HCT116 (cell line): ENCODE data around the gene SFXN2. TPM values are rescaled to one million over a fixed set of nuclear protein-coding genes. Genes with fewer than 3 reads are reported as not detected.

Experiments used
- ATAC-seq: fragments of 200-7000 bp; cut with Tn5 transposase; 2 replicates; pipeline ENCODE4 v1.9.1; 2020; ENCODE audit warnings: mild to moderate bottlenecking, moderate library complexity
- BruUV-seq: library from RNA; stranded (reverse); fragments of 400-500 nt; replicated peaks from 2 replicates; lab custom pipeline; 2021; lab: Mats Ljungman, UMichigan
- CTCF ChIA-PET: fragments of 300-600 bp; sonication (Branson Sonifier 250); formaldehyde crosslinking; loops from one replicate; lab custom pipeline; 2021; ENCODE audit warnings: antibody characterized with exemption; lab: Charles Lee
- POLR2A ChIA-PET: fragments of 300-600, 350-600 bp; sonication (Branson Sonifier 250); formaldehyde crosslinking; loops from one replicate; lab custom pipeline; 2021; ENCODE audit warnings: antibody characterized with exemption; lab: Charles Lee
- RAD21 ChIA-PET, 2 experiments: fragments of 300-600 bp; sonication (Branson Sonifier 250); formaldehyde crosslinking; loops; one replicate each; lab custom pipeline; 2023; ENCODE audit warnings: low total read pairs in 2 of 2; ENCODE audit not compliant: uncharacterized antibody in 2 of 2, unreplicated experiment in 2 of 2, low non-redundant PET in 1 of 2; lab: Charles Lee
- DNase-seq: peaks from one replicate; pipeline ENCODE4 v3.0.0-alpha.2; 2010; ENCODE audit warnings: low read depth, low spot score
- H2AFZ ChIP-seq: fragments of 200-600 bp; shearing (Covaris generic), sonication (generic); 2 replicates; pipeline ENCODE4 v1.6.1; 2017; ENCODE audit warnings: low read depth, mixed run types, mixed read lengths, antibody characterized with exemption, low read length; ENCODE audit not compliant: poor library complexity, severe bottlenecking
- H3K27ac ChIP-seq: 2 replicates; pipeline ENCODE4 v1.5.1; 2012; ENCODE audit warnings: low read depth, low read length
- H3K27me3 ChIP-seq: fragments of 200-600 bp; sonication (generic); 2 replicates; pipeline ENCODE4 v1.6.1; 2016; ENCODE audit warnings: mixed run types, low read length, mixed read lengths; ENCODE audit not compliant: insufficient read depth
- H3K36me3 ChIP-seq, 2 experiments: fragments of 200-500 bp in 1 of 2; fragments of 200-600 bp in 1 of 2; sonication (Bioruptor generic) in 1 of 2; sonication (generic) in 1 of 2; 2 replicates each; pipeline versions ENCODE4 v1.5.1 to v1.6.1; 2014 to 2016; ENCODE audit warnings: low read length in 2 of 2, inconsistent platforms in 1 of 2, mixed read lengths in 1 of 2, mixed run types in 1 of 2; ENCODE audit not compliant: insufficient read depth in 2 of 2, control insufficient read depth in 1 of 2
- H3K4me1 ChIP-seq, 2 experiments: fragments of 200-600 bp in 1 of 2; sonication (generic) in 1 of 2; 2 replicates each; pipeline versions ENCODE4 v1.5.1 to v1.6.1; 2012 to 2017; ENCODE audit warnings: low read length in 2 of 2, inconsistent platforms in 1 of 2, mild to moderate bottlenecking in 1 of 2, mixed read lengths in 1 of 2, mixed run types in 1 of 2, moderate library complexity in 1 of 2; ENCODE audit not compliant: insufficient read depth in 2 of 2, control insufficient read depth in 1 of 2
- H3K4me2 ChIP-seq: fragments of 200-600 bp; sonication (generic); 2 replicates; pipeline ENCODE4 v1.6.1; 2017; ENCODE audit warnings: mixed run types, low read length, mixed read lengths
- H3K4me3 ChIP-seq, 2 experiments: fragments of 200-600 bp in 1 of 2; sonication (generic) in 1 of 2; replicated peaks in 1 of 2; 2 replicates each; pipeline ENCODE4 v1.5.1; 2011 to 2016; ENCODE audit warnings: low read length in 2 of 2, control low read depth in 1 of 2, low read depth in 1 of 2, mild to moderate bottlenecking in 1 of 2, mixed read lengths in 1 of 2, mixed run types in 1 of 2
- H3K79me2 ChIP-seq: fragments of 200-600 bp; sonication (generic); 2 replicates; pipeline ENCODE4 v1.6.1; 2017; ENCODE audit warnings: mild to moderate bottlenecking, mixed run types, low read length, moderate library complexity, mixed read lengths; ENCODE audit not compliant: insufficient read depth
- H3K9ac ChIP-seq: fragments of 200-600 bp; sonication (generic); 2 replicates; pipeline ENCODE4 v1.6.1; 2016; ENCODE audit warnings: low read length, mixed read lengths
- H3K9me2 ChIP-seq: fragments of 200-600 bp; sonication (generic), shearing (Covaris generic); 2 replicates; pipeline ENCODE4 v1.6.1; 2017; ENCODE audit warnings: mixed run types, mild to moderate bottlenecking, moderate library complexity; ENCODE audit not compliant: insufficient read depth
- H3K9me3 ChIP-seq, 2 experiments: fragments of 200-500 bp in 1 of 2; fragments of 200-600 bp in 1 of 2; sonication (Bioruptor generic) in 1 of 2; sonication (generic) in 1 of 2; 2 replicates each; pipeline ENCODE4 v1.6.1; 2014 to 2017; ENCODE audit warnings: low read length in 2 of 2, mixed read lengths in 2 of 2, inconsistent platforms in 1 of 2, low read depth in 1 of 2, mild to moderate bottlenecking in 1 of 2, mixed run types in 1 of 2, moderate library complexity in 1 of 2; ENCODE audit not compliant: control insufficient read depth in 1 of 2, insufficient read depth in 1 of 2
- H4K20me1 ChIP-seq: fragments of 200-600 bp; sonication (generic), shearing (Covaris generic); 2 replicates; pipeline ENCODE4 v1.6.1; 2017; ENCODE audit warnings: mixed run types, mild to moderate bottlenecking, moderate library complexity; ENCODE audit not compliant: insufficient read depth
- CBX3 ChIP-seq: IDR thresholded peaks from 2 replicates; pipeline ENCODE4 v1.6.1; 2012; ENCODE audit warnings: low read depth
- CEBPB ChIP-seq: IDR thresholded peaks from 2 replicates; pipeline ENCODE4 v1.6.1; 2012; ENCODE audit warnings: low read depth
- ELF1 ChIP-seq: IDR thresholded peaks from 2 replicates; pipeline ENCODE4 v1.6.1; 2012; ENCODE audit warnings: low read depth, borderline replicate concordance
- EZH2phosphoT487 ChIP-seq: fragments of 200-600 bp; IDR thresholded peaks from 2 replicates; pipeline ENCODE4 v1.6.1; 2018; ENCODE audit warnings: antibody characterized with exemption, borderline replicate concordance
- FOSL1 ChIP-seq: IDR thresholded peaks from 2 replicates; pipeline ENCODE4 v1.6.1; 2012; ENCODE audit warnings: low read depth
- JUND ChIP-seq: IDR thresholded peaks from 2 replicates; pipeline ENCODE4 v1.6.1; 2012
- POLR2AphosphoS5 ChIP-seq: IDR thresholded peaks from 2 replicates; pipeline ENCODE4 v1.6.1; 2011; ENCODE audit warnings: mild to moderate bottlenecking, low read depth, low read length, moderate library complexity
- RAD21 ChIP-seq: IDR thresholded peaks from 2 replicates; pipeline ENCODE4 v1.6.1; 2012; ENCODE audit warnings: low read depth, mild to moderate bottlenecking
- REST ChIP-seq: IDR thresholded peaks from 2 replicates; pipeline ENCODE4 v1.6.1; 2012; ENCODE audit warnings: low read depth
- SP1 ChIP-seq: IDR thresholded peaks from 2 replicates; pipeline ENCODE4 v1.6.1; 2012; ENCODE audit warnings: low read depth
- SRF ChIP-seq: IDR thresholded peaks from 2 replicates; pipeline ENCODE4 v1.6.1; 2012; ENCODE audit warnings: low read depth
- TCF7L2 ChIP-seq: IDR thresholded peaks from 2 replicates; pipeline ENCODE4 v1.7.0; 2011; ENCODE audit warnings: borderline replicate concordance, inconsistent platforms; ENCODE audit not compliant: insufficient read depth, insufficient read length; ENCODE audit errors: extremely low read depth
- ZBTB33 ChIP-seq: IDR thresholded peaks from 2 replicates; pipeline ENCODE4 v1.6.1; 2011; ENCODE audit warnings: mild to moderate bottlenecking, low read length, moderate library complexity; ENCODE audit not compliant: insufficient replicate concordance; ENCODE audit errors: extremely low read depth
- ZFX ChIP-seq: fragments of 450-650 bp; IDR thresholded peaks from 2 replicates; pipeline ENCODE4 v1.6.1; 2017
- ZNF274 ChIP-seq: fragments of 200-500 bp; sonication (Bioruptor generic); IDR thresholded peaks from 2 replicates; pipeline ENCODE4 v1.6.1; 2014; ENCODE audit warnings: mild to moderate bottlenecking, low read depth, low read length, inconsistent platforms
- intact Hi-C: fragments of 100-400 bp; cut with micrococcal nuclease; formaldehyde crosslinking; loops from 2 replicates; pipeline ENCODE4 v1.10.0; 2022
- total RNA-seq: library from RNA; stranded (reverse); gene quantifications from one replicate; pipeline ENCODE4 v1.2.1, GENCODE V29; 2021; ENCODE audit not compliant: unreplicated experiment
- TF ChIP-seq, protein P1 (sequence below): IDR thresholded peaks from 2 replicates; pipeline ENCODE4 v1.6.1; 2012
- TF ChIP-seq, protein P2 (sequence below), 3 experiments: fragments of 200-600 bp in 1 of 3; sonication (generic) in 1 of 3; IDR thresholded peaks in 2 of 3; conservative IDR thresholded peaks in 1 of 3; 2 replicates each; pipeline ENCODE4 v1.5.1; 2012 to 2017; ENCODE audit warnings: low read depth in 2 of 3, low read length in 2 of 3, antibody characterized with exemption in 1 of 3, borderline replicate concordance in 1 of 3, control low read depth in 1 of 3, mild to moderate bottlenecking in 1 of 3, mixed read lengths in 1 of 3, mixed run types in 1 of 3, moderate library complexity in 1 of 3; ENCODE audit not compliant: insufficient read depth in 1 of 3
- TF ChIP-seq, protein P3 (sequence below): IDR thresholded peaks from 2 replicates; pipeline ENCODE4 v1.6.1; 2012

Gene SFXN2
- total RNA-seq, 1 experiment from 2014 or later: 22.9 TPM

DNA sequence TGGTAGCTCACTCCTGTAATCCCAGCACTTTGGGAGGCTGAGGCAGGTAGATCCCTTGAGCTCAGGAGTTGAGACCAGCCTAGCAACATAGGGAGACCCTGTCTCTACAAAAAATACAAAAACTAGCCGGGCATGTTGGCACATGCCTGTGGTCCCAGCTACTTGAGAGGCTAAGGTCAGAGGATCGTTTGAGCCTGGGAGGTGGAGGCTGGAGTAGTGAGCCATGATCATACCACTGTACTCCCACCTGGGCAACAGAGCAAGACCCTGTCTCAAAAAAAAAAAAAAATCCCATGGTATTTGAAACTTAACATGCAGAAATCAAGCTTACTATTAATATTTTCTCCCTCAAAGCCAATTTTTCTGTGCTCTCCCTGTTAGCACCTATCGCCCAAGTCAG, 5.9 kb downstream of the SFXN2 start:
- intact Hi-C loops: no loop called here
- ChIA-PET RAD21 (no interaction called here), CTCF (interaction anchor here (0.5 to 1.1 kb wide), 2 partner anchors 72 to 216 kb away, joined by 3 to 4 read pairs; partner anchors contain the start of gene SUFU), POLR2A (no interaction called here)
- H4K20me1 ChIP-seq: no peaks in the 10 kb centered on the region
- TF ChIP-seq SRF: no peak
- TF ChIP-seq FOSL1: no peak
- no peak for TF ChIP-seq JUND
- TF ChIP-seq, protein P1, sequence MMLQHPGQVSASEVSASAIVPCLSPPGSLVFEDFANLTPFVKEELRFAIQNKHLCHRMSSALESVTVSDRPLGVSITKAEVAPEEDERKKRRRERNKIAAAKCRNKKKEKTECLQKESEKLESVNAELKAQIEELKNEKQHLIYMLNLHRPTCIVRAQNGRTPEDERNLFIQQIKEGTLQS: no peak
- TF ChIP-seq ZNF274: no peak
- TF ChIP-seq ZFX: no peak
- no peak for TF ChIP-seq ZBTB33
- TF ChIP-seq CEBPB: no peak
- no peak for TF ChIP-seq RAD21
- no peak for TF ChIP-seq CBX3
- no peak for TF ChIP-seq TCF7L2
- TF ChIP-seq, protein P2, sequence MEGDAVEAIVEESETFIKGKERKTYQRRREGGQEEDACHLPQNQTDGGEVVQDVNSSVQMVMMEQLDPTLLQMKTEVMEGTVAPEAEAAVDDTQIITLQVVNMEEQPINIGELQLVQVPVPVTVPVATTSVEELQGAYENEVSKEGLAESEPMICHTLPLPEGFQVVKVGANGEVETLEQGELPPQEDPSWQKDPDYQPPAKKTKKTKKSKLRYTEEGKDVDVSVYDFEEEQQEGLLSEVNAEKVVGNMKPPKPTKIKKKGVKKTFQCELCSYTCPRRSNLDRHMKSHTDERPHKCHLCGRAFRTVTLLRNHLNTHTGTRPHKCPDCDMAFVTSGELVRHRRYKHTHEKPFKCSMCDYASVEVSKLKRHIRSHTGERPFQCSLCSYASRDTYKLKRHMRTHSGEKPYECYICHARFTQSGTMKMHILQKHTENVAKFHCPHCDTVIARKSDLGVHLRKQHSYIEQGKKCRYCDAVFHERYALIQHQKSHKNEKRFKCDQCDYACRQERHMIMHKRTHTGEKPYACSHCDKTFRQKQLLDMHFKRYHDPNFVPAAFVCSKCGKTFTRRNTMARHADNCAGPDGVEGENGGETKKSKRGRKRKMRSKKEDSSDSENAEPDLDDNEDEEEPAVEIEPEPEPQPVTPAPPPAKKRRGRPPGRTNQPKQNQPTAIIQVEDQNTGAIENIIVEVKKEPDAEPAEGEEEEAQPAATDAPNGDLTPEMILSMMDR (IDR thresholded peaks at IDR 0.05 in 2 of 3, conservative IDR thresholded peaks at IDR 0.05 in 1 of 3; ENCODE audit: borderline replicate concordance in 1 of 3, insufficient read depth in 1 of 3, low read depth in 2 of 3, low read length in 2 of 3): no peak
- TF ChIP-seq POLR2AphosphoS5: no peak
- TF ChIP-seq, protein P3, sequence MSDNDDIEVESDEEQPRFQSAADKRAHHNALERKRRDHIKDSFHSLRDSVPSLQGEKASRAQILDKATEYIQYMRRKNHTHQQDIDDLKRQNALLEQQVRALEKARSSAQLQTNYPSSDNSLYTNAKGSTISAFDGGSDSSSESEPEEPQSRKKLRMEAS: no peak
- no peak for TF ChIP-seq ELF1
- no peak for TF ChIP-seq EZH2phosphoT487
- TF ChIP-seq SP1: no peak
- no peak for TF ChIP-seq REST
- H3K79me2 ChIP-seq: peaks cover 35% of the 10 kb centered on the region
- no peak overlapping the region for H3K9ac ChIP-seq
- H3K9me3 ChIP-seq: no peaks in the 10 kb centered on the region
- H3K4me3 ChIP-seq: no peak overlapping the region
- H3K27ac ChIP-seq: no peak overlapping the region
- H3K27me3 ChIP-seq: no peaks in the 10 kb centered on the region
- ATAC-seq (no peak), DNase-seq (no peak)
- no peak overlapping the region for H2AFZ ChIP-seq
- no peaks in the 10 kb centered on the region; a peak in 1 of 4 replicates for H3K36me3 ChIP-seq
- H3K9me2 ChIP-seq: no peaks in the 10 kb centered on the region
- peaks cover 9 to 12% of the 10 kb centered on the region in 2 experiments for H3K4me1 ChIP-seq
- BruUV-seq: no TSS peak
- H3K4me2 ChIP-seq: no peak overlapping the region
